Heart left ventricle (tissue), 13 donors: Measurements from ENCODE around the gene CTNNA3.
"Not testable (repeated sequence)": the region's sequence is repeated elsewhere in the genome, so short reads cannot be mapped to it uniquely, and the experiment has no call there.

ENCODE experiments used
- CTCF ChIP-seq, 12 donors: fragments of 200-600 bp; sonication (generic) in 4 of 12; IDR thresholded peaks; one replicate each; pipeline versions ENCODE4 v1.5.0 to v1.8.0; 2018 to 2022; ENCODE audit warnings: antibody characterized with exemption in 12 of 12, mild to moderate bottlenecking in 5 of 12
- POLR2A ChIP-seq, 2 donors: fragments of 450-650 bp; IDR thresholded peaks; one replicate each; pipeline ENCODE4 v1.6.1; 2017; ENCODE audit warnings: antibody characterized with exemption in 2 of 2, mild to moderate bottlenecking in 2 of 2, moderate library complexity in 2 of 2
- donor health status: ischemic (EF 13 %, LVEDD 7.1; RV severe dilation, severe dysfunction).
- donor health status: DM: no; HTN: yes; CAD: no.
- donor health status: DM: no; HTN: no; CAD: no.
- donor health status: ischemic (EF 25% LVEDD 6.9; RV normal size, moderate dysfunction).
- donor health status: ischemic (EF 25% LVEDD 5.7; RV mildly dilated, moderate dysfunction).
- donor health status: ischemic (EF 35%, LVEDD 5.7; RV mildly dilated, moderate dysfunction).
- donor health status: nonischemic (EF 11% LVEDD 7.7; RV severe dilation, severe dysfunction).
- donor health status: DM: yes; HTN: yes; CAD: no.
- donor health status: PGD.
- donor health status: ischemic (EF 29% LVEDD 5.4; RV normal size, mild dysfunction).
- donor health status: nonischemic (EF 23%, LVEDD 6.1; RV moderate dilation, normal function).

GRCh38 chr10:67207923-67208322 lies 488.1 kb downstream of the CTNNA3 start:
- not testable (repeated sequence) for TF ChIP-seq CTCF, POLR2A (IDR thresholded peaks at IDR 0.05)
